Ureter (tissue), 1 donor: ENCODE results near the gene NEMP1. TPM values are rescaled to one million over a fixed set of nuclear protein-coding genes. Genes with fewer than 3 reads are reported as not detected.
"Not testable (repeated sequence)": the region's sequence is repeated elsewhere in the genome, so short reads cannot be mapped to it uniquely, and the experiment has no call there.

Source experiments
- DNase-seq: peaks from one replicate; pipeline ENCODE4 v3.0.0-alpha.2; 2020; ENCODE audit warnings: low spot score
- total RNA-seq: library from RNA; stranded (reverse); gene quantifications from one replicate; pipeline ENCODE4 v1.2.4, GENCODE V29; 2023
- donor health status: DM: yes; HTN: yes; CAD: no.

NEMP1 gene
- total RNA-seq, 1 donor from 2014 or later, result 12.5 TPM

- no peak for DNase-seq
These were observed 49.1 kb downstream of the NEMP1 start for GRCh38 chr12:57029457-57029856.

DNA sequence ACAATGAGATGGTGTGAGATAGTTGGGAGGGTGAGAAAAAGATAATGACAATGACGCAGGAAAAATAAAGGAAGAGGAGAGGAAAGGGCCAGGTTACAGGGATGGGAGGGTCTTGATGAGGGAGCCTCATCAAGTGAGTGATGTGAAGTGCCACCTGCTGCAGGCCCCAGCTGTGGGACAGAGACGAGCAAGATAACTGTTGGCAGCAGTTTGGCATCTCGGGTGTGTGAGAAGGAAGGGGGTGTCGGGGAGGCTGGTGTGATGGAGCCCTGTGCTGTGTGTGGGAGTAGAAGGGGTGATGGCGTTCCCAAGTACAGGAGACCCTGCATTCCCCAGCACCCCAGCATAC lies 50.8 kb downstream of the NEMP1 start:
- no peak for DNase-seq

- no peak for DNase-seq
These were observed 51.4 kb downstream of the NEMP1 start for GRCh38 chr12:57027011-57027804.

DNA sequence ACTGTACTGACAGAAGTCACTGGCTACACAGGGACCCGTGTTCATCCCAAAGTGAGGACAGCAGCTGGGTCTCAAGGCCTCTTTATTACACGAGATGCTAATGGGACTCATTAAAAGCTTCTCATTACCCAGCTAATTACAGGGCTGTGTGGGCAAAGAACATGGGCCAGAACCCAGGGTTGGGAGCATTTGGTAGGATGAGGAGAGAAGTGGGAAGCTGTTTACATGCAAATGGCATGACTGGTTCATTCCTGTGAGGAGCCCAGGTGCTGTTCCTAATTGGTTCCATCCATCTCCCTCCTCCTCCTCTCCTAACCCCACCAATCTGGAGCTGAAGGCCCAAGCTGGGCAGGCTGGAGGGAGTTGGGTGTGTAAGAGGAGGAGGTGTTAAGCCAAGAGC lies 53.4 kb downstream of the NEMP1 start:
- DNase-seq, result no peak

DNA sequence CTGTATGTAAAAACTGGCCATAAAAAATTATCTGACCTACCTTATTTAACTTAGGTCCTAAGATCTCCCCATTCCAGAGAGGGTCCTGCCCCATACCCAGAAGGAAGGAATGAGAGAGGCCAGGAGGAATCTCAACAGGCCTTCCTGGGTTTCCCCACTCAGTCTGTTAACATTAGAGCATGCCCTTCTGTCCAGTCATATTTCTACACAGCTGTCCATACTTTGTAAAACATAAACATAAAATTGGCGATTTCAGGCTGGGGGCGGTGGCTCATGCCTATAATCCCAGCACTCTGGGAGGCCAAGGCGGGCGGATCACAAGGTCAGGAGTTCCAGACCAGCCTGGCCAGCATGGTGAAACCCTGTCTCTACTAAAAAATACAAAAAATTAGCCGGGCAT lies 56.3 kb downstream of the NEMP1 start:
- not testable (repeated sequence) for DNase-seq

DNA sequence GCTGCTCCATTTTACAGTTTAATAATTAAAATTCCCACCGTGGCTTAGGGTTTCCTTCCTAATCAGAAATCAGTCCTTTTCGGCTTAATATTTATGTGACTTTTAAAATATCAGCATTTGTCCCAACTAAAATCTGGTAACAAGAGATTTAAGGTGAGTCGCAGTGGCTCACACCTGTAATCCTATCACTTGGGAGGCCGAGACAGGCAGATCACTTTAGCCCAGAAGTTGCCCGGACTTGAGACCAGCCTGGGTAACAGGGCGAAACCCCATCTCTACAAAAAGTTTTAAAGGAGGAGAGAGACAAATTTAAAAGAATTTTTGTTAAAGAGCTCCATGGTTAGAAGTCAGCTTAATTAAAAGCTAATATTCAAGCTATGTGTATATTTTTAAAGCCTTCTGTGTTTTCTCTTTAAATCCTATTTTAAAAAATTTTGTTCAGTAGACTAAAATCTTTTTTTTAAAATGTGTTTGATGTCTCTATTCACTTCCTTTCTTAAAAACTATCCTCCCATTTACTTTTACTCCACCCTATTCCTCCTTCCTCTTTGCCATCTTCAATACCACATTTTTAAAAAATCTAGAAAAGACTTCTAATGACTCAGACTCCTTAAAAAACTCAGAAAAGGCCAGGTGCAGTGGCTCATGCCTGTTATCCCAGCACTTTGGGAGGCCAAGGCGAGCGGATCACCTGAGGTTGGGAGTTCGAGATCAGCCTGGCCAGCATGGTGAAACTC lies 58.4 kb downstream of the NEMP1 start:
- no peak for DNase-seq

- no peak for DNase-seq
These were observed 59.7 kb downstream of the NEMP1 start for GRCh38 chr12:57018906-57019305.

DNA sequence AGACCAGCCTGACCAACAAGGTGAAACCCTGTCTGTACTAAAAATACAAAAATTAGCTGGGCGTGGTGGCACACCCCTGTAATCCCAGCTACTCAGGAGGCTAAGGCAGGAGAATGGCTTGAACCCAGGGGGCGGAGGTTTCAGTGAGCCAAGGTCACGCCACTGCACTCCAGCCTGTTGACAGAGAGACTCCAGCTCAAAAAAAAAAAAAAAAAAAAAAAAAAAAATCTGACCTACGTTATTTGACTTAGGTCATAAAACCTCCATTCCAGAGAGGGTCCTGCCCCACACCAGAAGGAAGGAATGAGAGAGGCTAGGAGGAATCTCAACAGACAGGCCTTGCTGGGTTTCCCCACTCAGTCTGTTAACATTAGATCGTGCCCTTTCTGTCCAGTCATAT lies 60.2 kb downstream of the NEMP1 start:
- not testable (repeated sequence) for DNase-seq

DNA sequence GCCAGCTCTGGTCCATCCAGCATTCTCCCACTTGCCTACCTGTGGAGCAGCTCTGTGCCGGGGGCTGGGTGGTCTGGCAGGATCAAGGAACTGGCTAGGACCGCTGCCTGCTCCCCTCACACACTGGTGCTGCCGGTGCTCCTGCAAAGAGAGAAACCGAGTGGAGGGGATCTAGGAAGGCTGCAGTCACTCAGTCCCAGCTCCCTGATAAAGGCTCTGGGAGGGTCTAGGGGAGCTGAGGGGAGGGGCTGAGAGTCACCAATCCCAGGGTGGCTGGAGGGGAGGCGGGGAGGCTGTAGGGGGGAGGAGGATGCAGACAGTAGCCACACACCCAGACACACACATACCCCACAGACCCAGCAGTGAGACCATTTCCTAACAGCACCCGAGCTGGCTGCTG lies 62.2 kb downstream of the NEMP1 start, which contains the start of gene TAC3:
Gene TAC3, minus strand, starts transcription at position 182 of the 400 bp plus-strand sequence. CDS start 732 bp downstream, outside the sequence.
- DNase-seq, result no peak

GRCh38 chr12:57012600-57013465 lies 65.8 kb downstream of the NEMP1 start:
- no peak for DNase-seq

GRCh38 chr12:57011438-57012424 lies 66.9 kb downstream of the NEMP1 start:
- no peak for DNase-seq

GRCh38 chr12:57010627-57011247 lies 67.9 kb downstream of the NEMP1 start:
- DNase-seq, result no peak

DNA sequence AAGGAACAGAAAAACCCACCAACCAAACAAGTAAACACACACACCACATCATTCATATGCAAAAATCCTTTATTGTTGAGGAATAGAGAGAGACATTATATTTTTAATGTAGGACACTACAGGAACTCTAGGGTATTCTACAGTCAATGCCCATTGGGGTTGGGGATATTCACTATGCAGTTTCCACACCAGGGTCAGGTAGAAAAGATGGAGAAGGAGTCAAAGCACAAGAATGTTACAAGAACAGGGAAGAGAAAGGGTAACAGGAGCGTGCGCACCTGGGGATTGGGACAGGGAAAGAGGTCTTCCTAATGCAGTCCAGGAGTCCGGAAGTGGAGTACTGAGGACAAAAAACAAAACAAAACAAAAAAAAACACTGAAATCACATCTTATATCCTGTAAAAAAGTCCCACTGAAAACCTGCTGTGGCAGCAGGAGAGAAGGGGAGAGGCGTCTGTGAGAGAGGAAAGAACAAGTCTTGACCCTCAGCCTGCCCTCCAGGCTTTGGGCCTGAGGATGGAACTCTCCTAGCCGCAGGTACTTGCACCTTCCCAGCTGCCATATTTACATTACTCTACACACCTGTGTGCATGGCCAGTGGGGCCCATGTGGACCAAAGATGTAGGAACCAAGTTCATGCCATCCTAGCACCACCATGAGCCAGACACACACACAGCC lies 68.5 kb downstream of the NEMP1 start:
- DNase-seq, result no peak

DNA sequence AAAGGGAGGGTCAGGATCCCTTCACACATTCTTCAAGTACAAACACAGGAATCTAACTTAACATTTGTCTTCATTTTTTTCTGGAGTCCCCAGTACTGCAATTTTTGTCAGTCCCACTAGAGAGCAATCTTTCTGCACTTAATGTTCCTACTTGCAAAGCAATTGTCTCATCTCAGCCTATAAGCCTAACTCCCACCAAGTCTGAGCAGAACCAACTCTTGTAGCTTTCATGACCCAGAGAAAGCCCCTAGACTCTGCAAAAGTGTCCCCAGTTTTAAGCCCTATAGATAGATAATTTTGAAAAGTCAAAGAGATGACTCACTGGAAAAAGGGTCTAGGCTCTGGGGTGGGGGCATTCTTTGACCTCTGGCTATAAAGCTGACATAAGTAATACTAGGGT lies 70.4 kb downstream of the NEMP1 start:
- no peak for DNase-seq

- no peak for DNase-seq
These were observed 71.6 kb downstream of the NEMP1 start for GRCh38 chr12:57006809-57007475.

- no peak for DNase-seq
These were observed 72.4 kb downstream of the NEMP1 start, which contains the start of gene ZBTB39 for GRCh38 chr12:57005980-57006808. ZBTB39 (minus strand) TSS chr12:57006546; CDS start chr12:57004917, 1,629 bp downstream.
